Coronary artery (tissue), 2 donors: ENCODE measurements around the gene CDH13.

Experiments used
- DNase-seq: peaks from one replicate; pipeline ENCODE4 v3.0.0-alpha.2; 2017; ENCODE audit warnings: low spot score
- H3K27ac ChIP-seq, 2 donors: fragments of 200-600 bp; sonication (generic); one replicate each; pipeline ENCODE4 v1.5.1; 2016 to 2019
- H3K4me3 ChIP-seq: fragments of 200-600 bp; sonication (generic); 2 replicates; pipeline ENCODE4 v1.5.1; 2016; ENCODE audit warnings: mild to moderate bottlenecking, moderate library complexity
- TF ChIP-seq, protein P1 (sequence below): fragments of 200-600 bp; sonication (generic); IDR thresholded peaks from one replicate; pipeline ENCODE4 v1.5.1; 2019; ENCODE audit warnings: antibody characterized with exemption

The CDH13 gene

GRCh38 chr16:82892324-82892723 lies 265.6 kb downstream of the CDH13 start:
- TF ChIP-seq, protein P1, sequence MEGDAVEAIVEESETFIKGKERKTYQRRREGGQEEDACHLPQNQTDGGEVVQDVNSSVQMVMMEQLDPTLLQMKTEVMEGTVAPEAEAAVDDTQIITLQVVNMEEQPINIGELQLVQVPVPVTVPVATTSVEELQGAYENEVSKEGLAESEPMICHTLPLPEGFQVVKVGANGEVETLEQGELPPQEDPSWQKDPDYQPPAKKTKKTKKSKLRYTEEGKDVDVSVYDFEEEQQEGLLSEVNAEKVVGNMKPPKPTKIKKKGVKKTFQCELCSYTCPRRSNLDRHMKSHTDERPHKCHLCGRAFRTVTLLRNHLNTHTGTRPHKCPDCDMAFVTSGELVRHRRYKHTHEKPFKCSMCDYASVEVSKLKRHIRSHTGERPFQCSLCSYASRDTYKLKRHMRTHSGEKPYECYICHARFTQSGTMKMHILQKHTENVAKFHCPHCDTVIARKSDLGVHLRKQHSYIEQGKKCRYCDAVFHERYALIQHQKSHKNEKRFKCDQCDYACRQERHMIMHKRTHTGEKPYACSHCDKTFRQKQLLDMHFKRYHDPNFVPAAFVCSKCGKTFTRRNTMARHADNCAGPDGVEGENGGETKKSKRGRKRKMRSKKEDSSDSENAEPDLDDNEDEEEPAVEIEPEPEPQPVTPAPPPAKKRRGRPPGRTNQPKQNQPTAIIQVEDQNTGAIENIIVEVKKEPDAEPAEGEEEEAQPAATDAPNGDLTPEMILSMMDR = no peak
- no peak for DNase-seq
- H3K27ac ChIP-seq = peak overlapping the region; percentile 24 to 74
- H3K4me3 ChIP-seq = peak overlapping the region; percentile 51

- no peak for DNase-seq
- no peak overlapping the region for H3K27ac ChIP-seq
- TF ChIP-seq, protein P1 = no peak
- no peak overlapping the region for H3K4me3 ChIP-seq
These were observed 269.1 kb downstream of the CDH13 start for GRCh38 chr16:82895843-82896242.

- H3K27ac ChIP-seq = no peak overlapping the region
These were observed 272.2 kb downstream of the CDH13 start for GRCh38 chr16:82899006-82899405.

GRCh38 chr16:82899731-82900450 lies 273.1 kb downstream of the CDH13 start:
- Histone ChIP-seq H3K27ac (peak overlapping the region in 1 of 2 donors; percentile 51), H3K4me3 (no peak overlapping the region)
- TF ChIP-seq, protein P1 = no peak
- no peak for DNase-seq

More at GRCh38 chr16:82899006-82899405, 272.2 kb downstream of the CDH13 start:
- H3K4me3 ChIP-seq = no peak overlapping the region
- TF ChIP-seq, protein P1 = no peak
- DNase-seq = no peak

- Histone ChIP-seq H3K27ac (no peak overlapping the region), H3K4me3 (no peak overlapping the region)
- TF ChIP-seq, protein P1 = no peak
- no peak for DNase-seq
These were observed 273.8 kb downstream of the CDH13 start for GRCh38 chr16:82900559-82900958.

GRCh38 chr16:82911925-82912324 lies 285.2 kb downstream of the CDH13 start:
- DNase-seq = no peak
- Histone ChIP-seq H3K27ac (no peak overlapping the region), H3K4me3 (no peak overlapping the region)
- TF ChIP-seq, protein P1 = no peak

GRCh38 chr16:82915139-82915824 lies 288.5 kb downstream of the CDH13 start:
- no peak for DNase-seq
- TF ChIP-seq, protein P1 = no peak
- no peak overlapping the region for H3K4me3 ChIP-seq
- no peak overlapping the region for H3K27ac ChIP-seq
